HepG2 (cell line): ENCODE data around the gene TRAPPC12. TPM values are rescaled to one million over a fixed set of nuclear protein-coding genes. Genes with fewer than 3 reads are reported as not detected.

Source experiments
- ATAC-seq: fragments of 200-7000 bp; cut with Tn5 transposase; 3 replicates; pipeline ENCODE4 v1.9.1; 2020; ENCODE audit warnings: mild to moderate bottlenecking, moderate library complexity
- BruUV-seq: library from RNA; stranded (reverse); fragments of 400-500 nt; replicated peaks from 2 replicates; lab custom pipeline; 2021; lab: Mats Ljungman, UMichigan
- CTCF ChIA-PET: fragments of 300-600 bp; formaldehyde crosslinking; extraction: SDS; loops from one replicate; lab custom pipeline; 2021; ENCODE audit warnings: low total read pairs, inconsistent platforms, low intra/inter-chr PET ratio; lab: Yijun Ruan, JAX
- POLR2A ChIA-PET: fragments of 350-600 bp; sonication (Branson Sonifier 250); formaldehyde crosslinking; loops from one replicate; lab custom pipeline; 2020; ENCODE audit warnings: antibody characterized with exemption, inconsistent platforms; lab: Yijun Ruan, JAX
- DNase-seq: peaks from one replicate; pipeline ENCODE4 v3.0.0-alpha.2; 2015; ENCODE audit warnings: low spot score
- FAIRE-seq: peaks from 3 replicates; lab custom pipeline; 2011; peaks lifted over from hg19 to GRCh38; lab: Jason Lieb, UNC
- H2AFZ ChIP-seq: one replicate; pipeline ENCODE4 v1.6.1; 2011; ENCODE audit warnings: low read length, inconsistent platforms
- H3K27ac ChIP-seq: fragments of 300-600 bp; 3 replicates; pipeline ENCODE4 v1.8.0; 2011; ENCODE audit warnings: mixed run types, mild to moderate bottlenecking, mixed read lengths, low read length, inconsistent platforms; ENCODE audit not compliant: insufficient read depth; ENCODE audit errors: extremely low read length
- H3K27me3 ChIP-seq, 2 experiments: fragments of 200-600 bp in 1 of 2; 2 replicates in 1 of 2; 3 replicates in 1 of 2; pipeline versions ENCODE4 v1.6.0 to v1.8.0; 2011; ENCODE audit warnings: low read length in 2 of 2, mild to moderate bottlenecking in 2 of 2, moderate library complexity in 2 of 2, inconsistent platforms in 1 of 2; ENCODE audit not compliant: insufficient read depth in 2 of 2, control insufficient read depth in 1 of 2
- H3K36me3 ChIP-seq, 2 experiments: fragments of 200-600 bp in 1 of 2; replicated peaks in 1 of 2; 2 replicates in 1 of 2; 3 replicates in 1 of 2; pipeline versions ENCODE4 v1.5.1 to v1.8.0; 2011; ENCODE audit warnings: low read length in 2 of 2, inconsistent platforms in 1 of 2; ENCODE audit not compliant: insufficient read depth in 2 of 2, control insufficient read depth in 1 of 2
- H3K4me1 ChIP-seq: 2 replicates; pipeline ENCODE4 v1.5.1; 2012; ENCODE audit warnings: low read length, inconsistent platforms; ENCODE audit not compliant: insufficient read depth
- H3K4me2 ChIP-seq: 2 replicates; pipeline ENCODE4 v1.6.0; 2011; ENCODE audit warnings: low read depth, low read length, inconsistent platforms
- H3K4me3 ChIP-seq, 3 experiments: fragments of 200-600 bp in 1 of 3; sonication (generic), shearing (Covaris generic) in 1 of 3; replicated peaks in 1 of 3; 2 replicates each; pipeline ENCODE4 v1.5.1; 2011 to 2016; ENCODE audit warnings: low read length in 3 of 3, inconsistent platforms in 2 of 3, low read depth in 2 of 3, mild to moderate bottlenecking in 2 of 3, control low read depth in 1 of 3, mixed read lengths in 1 of 3; ENCODE audit not compliant: insufficient read depth in 1 of 3
- H3K79me2 ChIP-seq: one replicate; pipeline ENCODE4 v1.6.1; 2011; ENCODE audit warnings: low read length, inconsistent platforms; ENCODE audit not compliant: insufficient read depth
- H3K9ac ChIP-seq: 2 replicates; pipeline ENCODE4 v1.6.0; 2011; ENCODE audit warnings: mild to moderate bottlenecking, low read depth, low read length, inconsistent platforms; ENCODE audit not compliant: insufficient read depth
- H3K9me3 ChIP-seq: 2 replicates; pipeline ENCODE4 v1.5.1; 2012; ENCODE audit warnings: mild to moderate bottlenecking, low read length
- H4K20me1 ChIP-seq: 2 replicates; pipeline ENCODE4 v1.6.0; 2011; ENCODE audit warnings: inconsistent platforms, mild to moderate bottlenecking, low read length, moderate library complexity; ENCODE audit not compliant: insufficient read depth
- AGO1 ChIP-seq: fragments of 200-400 bp; formaldehyde crosslinking; IDR thresholded peaks from 2 replicates; pipeline ENCODE4 v1.6.1; 2017; ENCODE audit warnings: mild to moderate bottlenecking, low read depth, low read length, moderate library complexity; ENCODE audit not compliant: poor library complexity, severe bottlenecking
- FOXC1 ChIP-seq: sonication (generic); formaldehyde crosslinking; IDR thresholded peaks from 2 replicates; pipeline ENCODE4 v1.8.0; 2022; ENCODE audit warnings: mild to moderate bottlenecking, missing genetic modification reagents, borderline replicate concordance
- JDP2 ChIP-seq: sonication (generic); formaldehyde crosslinking; IDR thresholded peaks from 2 replicates; pipeline ENCODE4 v1.8.1; 2022; ENCODE audit warnings: missing genetic modification reagents, borderline replicate concordance
- MIXL1 ChIP-seq: IDR thresholded peaks from 2 replicates; pipeline ENCODE4 v1.6.1; 2016
- REPIN1 ChIP-seq: sonication (generic); formaldehyde crosslinking; IDR thresholded peaks from 2 replicates; pipeline ENCODE4 v1.8.0; 2022; ENCODE audit warnings: missing genetic modification reagents, low read depth, mild to moderate bottlenecking, borderline replicate concordance
- SALL2 ChIP-seq: sonication (generic); formaldehyde crosslinking; IDR thresholded peaks from 2 replicates; pipeline ENCODE4 v1.8.1; 2023; ENCODE audit warnings: mild to moderate bottlenecking, missing genetic modification reagents, inconsistent platforms
- SP5 ChIP-seq: IDR thresholded peaks from 2 replicates; pipeline ENCODE4 v1.6.1; 2016; ENCODE audit warnings: low read depth, borderline replicate concordance
- TAF1 ChIP-seq: sonication (generic); formaldehyde crosslinking; IDR thresholded peaks from 2 replicates; pipeline ENCODE4 v1.4.0; 2020; ENCODE audit warnings: missing genetic modification reagents
- ZFP1 ChIP-seq: IDR thresholded peaks from 2 replicates; pipeline ENCODE4 v1.6.1; 2016
- ZKSCAN5 ChIP-seq: sonication (generic); formaldehyde crosslinking; IDR thresholded peaks from 2 replicates; pipeline ENCODE4 v1.5.1; 2020; ENCODE audit warnings: mild to moderate bottlenecking, missing genetic modification reagents
- ZNF460 ChIP-seq: sonication (generic); formaldehyde crosslinking; IDR thresholded peaks from 2 replicates; pipeline ENCODE4 v1.5.1; 2020; ENCODE audit warnings: missing genetic modification reagents, mild to moderate bottlenecking, borderline replicate concordance
- ZNF543 ChIP-seq: sonication (generic); formaldehyde crosslinking; IDR thresholded peaks from 2 replicates; pipeline ENCODE4 v1.4.0; 2020; ENCODE audit warnings: mild to moderate bottlenecking, missing genetic modification reagents
- ZNF652 ChIP-seq: IDR thresholded peaks from 2 replicates; pipeline ENCODE4 v1.6.1; 2016; ENCODE audit warnings: low read depth, borderline replicate concordance
- ZNF850 ChIP-seq: sonication (generic); formaldehyde crosslinking; conservative IDR thresholded peaks from 2 replicates; pipeline ENCODE4 v1.9.0; 2021; ENCODE audit warnings: mild to moderate bottlenecking, missing genetic modification reagents
- ZNF878 ChIP-seq: sonication (generic); formaldehyde crosslinking; IDR thresholded peaks from 2 replicates; pipeline ENCODE4 v1.8.1; 2023; ENCODE audit warnings: mild to moderate bottlenecking, missing genetic modification reagents, moderate library complexity
- WGBS: methylation state at CpG from one replicate; pipeline ENCODE4 v1.1.6; 2017; ENCODE audit warnings: low lambda C conversion rate; 5-methylcytosine and 5-hydroxymethylcytosine counted together
- in situ Hi-C: cut with HindIII; loops from 2 replicates; pipeline ENCODE4 v1.10.0; 2017; ENCODE audit warnings: low pct_unique_long_range_greater_than_20kb; ENCODE audit not compliant: extremely low pct_ligation_motif_present
- intact Hi-C: fragments of 100-400 bp; cut with micrococcal nuclease; formaldehyde crosslinking; loops from one replicate; pipeline ENCODE4 v1.10.0; 2022; ENCODE audit not compliant: unreplicated experiment
- polyA plus RNA-seq, 8 experiments: library from polyadenylated mRNA; depleted of rRNA in 3 of 8; stranded (reverse) in 7 of 8; unstranded in 1 of 8; fragments of >200 nt; fragmentation: Illumina TruSeq in 4 of 8; extraction: Trizol in 4 of 8; gene quantifications; 2 replicates each; pipeline versions ENCODE4 v1.2.1 to v1.2.3, GENCODE V29; 2011 to 2016; ENCODE audit warnings: low read depth in 4 of 8, missing spikeins in 1 of 8, mixed read lengths in 1 of 8; ENCODE audit not compliant: insufficient read depth in 1 of 8
- total RNA-seq, 5 experiments: library from RNA; depleted of rRNA; stranded (reverse); fragments of >200 nt; fragmentation: Illumina TruSeq; extraction: Trizol; gene quantifications; 2 replicates each; pipeline ENCODE4 v1.2.3, GENCODE V29; 2016; ENCODE audit warnings: low read depth in 1 of 5
- TF ChIP-seq, protein P1 (sequence below): sonication (generic); formaldehyde crosslinking; IDR thresholded peaks from 2 replicates; pipeline ENCODE4 v1.8.0; 2022; ENCODE audit warnings: mild to moderate bottlenecking, missing genetic modification reagents
- TF ChIP-seq, protein P2 (sequence below): sonication (generic); formaldehyde crosslinking; IDR thresholded peaks from 2 replicates; pipeline ENCODE4 v1.4.0; 2020; ENCODE audit warnings: mild to moderate bottlenecking, missing genetic modification reagents

TRAPPC12 gene
- total and polyA plus RNA-seq, 2 of the 13 experiments (the other 11 are each of a cell fraction or from before 2014, with no cell fraction given) = 46.4 to 97.7 TPM

DNA sequence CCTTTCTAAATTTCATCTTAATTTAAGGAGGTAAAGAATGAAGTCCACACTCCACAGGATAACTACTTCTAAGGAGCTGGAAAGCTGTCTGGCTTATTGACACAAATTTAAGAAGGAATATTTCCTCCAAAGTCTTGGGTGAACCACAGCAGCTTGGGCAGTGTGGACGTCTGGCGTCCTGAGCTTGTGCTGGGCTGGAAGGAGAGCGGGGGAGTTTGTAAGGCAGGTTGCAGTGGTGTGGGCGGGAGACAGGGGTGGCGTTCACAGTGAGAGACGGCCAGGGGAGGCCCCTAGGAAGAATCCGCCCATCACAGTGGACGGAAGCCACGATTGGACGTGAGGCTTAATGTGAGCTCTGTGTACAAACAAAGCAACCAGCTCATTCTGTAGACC is 114.1 kb downstream of the TRAPPC12 start:
- no peaks in the 10 kb centered on the region for H3K9me3 ChIP-seq
- FAIRE-seq (peak; percentile 43), DNase-seq (peak; percentile 72), ATAC-seq (peak; percentile 87)
- peak overlapping the region; percentile 64 for H3K9ac ChIP-seq
- H3K4me3 ChIP-seq = peak overlapping the region; percentile 39 to 70 (median 57)
- POLR2A ChIA-PET = interaction anchor here (0.7 to 5.1 kb wide), 18 partner anchors 12 to 115 kb away, joined by 3 to 43 read pairs (median 6); partner anchors contain the start of genes ADI1, EIPR1, RNASEH1 and TRAPPC12
- intact Hi-C loops (loop anchor here (1.0 to 2.0 kb wide), 2 partner anchors 27 to 43 kb away; no protein-coding TSS in a partner anchor), in situ Hi-C loops (no loop called here)
- H3K4me2 ChIP-seq = peak overlapping the region; percentile 99
- WGBS = 38% methylated on average over 10 of the region's 10 CpGs
- H2AFZ ChIP-seq = peak overlapping the region; percentile 79
- H3K36me3 ChIP-seq = peaks cover 7 to 19% of the 10 kb centered on the region in 2 experiments; a peak in 4 of 5 replicates
- no peaks in the 10 kb centered on the region for H3K27me3 ChIP-seq
- no peaks in the 10 kb centered on the region for H4K20me1 ChIP-seq
- H3K27ac ChIP-seq = peak overlapping the region; percentile 28
- H3K4me1 ChIP-seq = peaks cover 61% of the 10 kb centered on the region
- no peaks in the 10 kb centered on the region for H3K79me2 ChIP-seq
- BruUV-seq = no TSS peak
- CTCF ChIA-PET = no interaction called here
- TF ChIP-seq ZNF460 (CRISPR knock-in tag) (no peak), ZNF652 (CRISPR knock-in tag) (no peak), ZNF543 (no peak), SP5 (0 out of 2 replicates have a peak, but pooled peaks have one; percentile 41), REPIN1 (no peak), ZNF850 (CRISPR knock-in tag) (no peak), FOXC1 (CRISPR knock-in tag) (no peak; the same call in 1 of the 2 replicates), ZNF878 (CRISPR knock-in tag) (no peak), JDP2 (CRISPR knock-in tag) (no peak), TAF1 (0 out of 2 replicates have a peak, but pooled peaks have one; percentile 2), AGO1 (no peak), MIXL1 (CRISPR knock-in tag) (no peak), ZKSCAN5 (CRISPR knock-in tag) (no peak), ZFP1 (CRISPR knock-in tag) (no peak), SALL2 (no peak)
- TF ChIP-seq, protein P1, sequence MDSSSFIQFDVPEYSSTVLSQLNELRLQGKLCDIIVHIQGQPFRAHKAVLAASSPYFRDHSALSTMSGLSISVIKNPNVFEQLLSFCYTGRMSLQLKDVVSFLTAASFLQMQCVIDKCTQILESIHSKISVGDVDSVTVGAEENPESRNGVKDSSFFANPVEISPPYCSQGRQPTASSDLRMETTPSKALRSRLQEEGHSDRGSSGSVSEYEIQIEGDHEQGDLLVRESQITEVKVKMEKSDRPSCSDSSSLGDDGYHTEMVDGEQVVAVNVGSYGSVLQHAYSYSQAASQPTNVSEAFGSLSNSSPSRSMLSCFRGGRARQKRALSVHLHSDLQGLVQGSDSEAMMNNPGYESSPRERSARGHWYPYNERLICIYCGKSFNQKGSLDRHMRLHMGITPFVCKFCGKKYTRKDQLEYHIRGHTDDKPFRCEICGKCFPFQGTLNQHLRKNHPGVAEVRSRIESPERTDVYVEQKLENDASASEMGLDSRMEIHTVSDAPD (CRISPR knock-in tag) = no peak
- TF ChIP-seq, protein P2, sequence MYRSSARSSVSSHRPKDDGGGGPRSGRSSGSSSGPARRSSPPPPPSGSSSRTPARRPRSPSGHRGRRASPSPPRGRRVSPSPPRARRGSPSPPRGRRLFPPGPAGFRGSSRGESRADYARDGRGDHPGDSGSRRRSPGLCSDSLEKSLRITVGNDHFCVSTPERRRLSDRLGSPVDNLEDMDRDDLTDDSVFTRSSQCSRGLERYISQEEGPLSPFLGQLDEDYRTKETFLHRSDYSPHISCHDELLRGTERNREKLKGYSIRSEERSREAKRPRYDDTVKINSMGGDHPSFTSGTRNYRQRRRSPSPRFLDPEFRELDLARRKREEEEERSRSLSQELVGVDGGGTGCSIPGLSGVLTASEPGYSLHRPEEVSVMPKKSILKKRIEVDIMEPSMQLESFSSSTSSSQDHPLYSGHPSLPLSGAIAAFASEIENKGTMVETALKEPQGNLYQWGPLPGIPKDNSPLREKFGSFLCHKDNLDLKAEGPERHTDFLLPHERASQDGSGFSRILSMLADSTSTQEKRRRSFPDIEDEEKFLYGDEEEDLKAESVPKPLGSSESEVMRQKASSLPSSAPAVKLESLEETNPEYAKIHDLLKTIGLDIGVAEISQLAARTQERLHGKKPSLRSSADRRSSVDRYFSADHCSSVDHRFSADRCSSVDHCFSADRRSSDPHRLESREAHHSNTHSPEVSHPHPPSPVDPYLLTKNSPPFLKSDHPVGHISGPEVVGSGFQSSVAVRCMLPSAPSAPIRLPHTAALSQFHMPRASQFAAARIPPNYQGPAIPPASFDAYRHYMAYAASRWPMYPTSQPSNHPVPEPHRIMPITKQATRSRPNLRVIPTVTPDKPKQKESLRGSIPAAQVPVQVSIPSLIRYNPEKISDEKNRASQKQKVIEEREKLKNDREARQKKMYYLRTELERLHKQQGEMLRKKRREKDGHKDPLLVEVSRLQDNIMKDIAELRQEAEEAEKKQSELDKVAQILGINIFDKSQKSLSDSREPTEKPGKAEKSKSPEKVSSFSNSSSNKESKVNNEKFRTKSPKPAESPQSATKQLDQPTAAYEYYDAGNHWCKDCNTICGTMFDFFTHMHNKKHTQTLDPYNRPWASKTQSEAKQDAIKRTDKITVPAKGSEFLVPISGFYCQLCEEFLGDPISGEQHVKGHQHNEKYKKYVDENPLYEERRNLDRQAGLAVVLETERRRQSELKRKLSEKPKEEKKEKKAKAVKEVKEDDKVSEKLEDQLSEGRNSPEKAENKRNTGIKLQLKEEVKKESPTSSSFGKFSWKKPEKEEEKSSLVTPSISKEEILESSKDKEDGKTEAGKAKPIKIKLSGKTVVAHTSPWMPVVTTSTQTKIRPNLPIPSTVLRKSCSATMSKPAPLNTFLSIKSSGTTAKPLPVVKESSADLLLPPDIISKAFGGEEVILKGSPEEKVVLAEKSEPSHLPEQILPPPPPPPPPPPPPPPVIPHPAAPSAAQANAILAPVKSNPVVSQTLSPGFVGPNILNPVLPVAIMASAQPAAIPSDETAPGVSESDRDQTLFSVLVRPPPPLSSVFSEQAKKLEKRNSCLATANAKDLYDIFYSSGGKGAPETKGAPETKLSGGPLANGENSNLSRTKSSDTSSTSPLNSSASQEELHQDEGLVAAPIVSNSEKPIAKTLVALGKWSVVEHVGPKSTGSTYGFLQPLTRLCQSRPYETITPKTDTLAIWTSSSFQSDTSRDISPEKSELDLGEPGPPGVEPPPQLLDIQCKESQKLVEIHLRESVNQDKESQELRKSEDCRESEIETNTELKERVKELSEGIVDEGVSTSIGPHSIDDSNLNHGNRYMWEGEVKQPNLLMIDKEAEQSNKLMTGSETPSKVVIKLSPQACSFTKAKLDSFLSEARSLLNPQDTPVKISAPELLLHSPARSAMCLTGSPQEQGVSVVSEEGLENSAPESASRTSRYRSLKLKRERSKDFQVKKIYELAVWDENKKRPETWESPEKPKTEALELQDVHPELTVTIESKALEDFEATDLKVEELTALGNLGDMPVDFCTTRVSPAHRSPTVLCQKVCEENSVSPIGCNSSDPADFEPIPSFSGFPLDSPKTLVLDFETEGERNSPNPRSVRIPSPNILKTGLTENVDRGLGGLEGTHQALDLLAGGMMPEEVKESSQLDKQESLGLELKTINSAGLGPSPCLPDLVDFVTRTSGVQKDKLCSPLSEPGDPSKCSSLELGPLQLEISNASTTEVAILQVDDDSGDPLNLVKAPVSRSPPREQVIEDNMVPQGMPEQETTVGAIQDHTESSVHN (CRISPR knock-in tag) = no peak
